Measurements from ENCODE around the gene CLSTN1. TPM values are rescaled to one million over a fixed set of nuclear protein-coding genes. Genes with fewer than 3 reads are reported as not detected.

The CLSTN1 gene
- total and polyA plus RNA-seq, 10 donors: 28.8 to 70.7 (median 60.5) TPM

- WGBS, 5 donors: 90 to 95% (median 94%) methylated on average over 15 to 36 of the region's 36 CpGs
- TF ChIP-seq CTCF (IDR thresholded peaks at IDR 0.05 in 8 of 11, conservative IDR thresholded peaks at IDR 0.05 in 3 of 11) (peak in 1 of 11 experiments; percentile 15), POLR2AphosphoS5 (IDR thresholded peaks at IDR 0.05) (peak in 2 of 3 donors; percentile 16 to 72), POLR2A (IDR thresholded peaks at IDR 0.05) (no peak)
- peaks cover 10 to 100% (median 88%) of the 10 kb centered on the region in 6 donors for H3K36me3 ChIP-seq
- H3K4me3 ChIP-seq: no peak overlapping the region
- peak; percentile 74 for DNase-seq
- peaks cover 0 to 10% (median 7%) of the 10 kb centered on the region in 8 donors for H3K9me3 ChIP-seq
- intact Hi-C loops (cut with DNase I; ENCODE audit: low total_unique reads): loop anchor here (10.0 kb wide), 1 partner anchor 145 kb away; no protein-coding TSS in a partner anchor
- H3K4me1 ChIP-seq: peaks cover 21 to 89% (median 66%) of the 10 kb centered on the region in 6 donors
- peak overlapping the region in 5 of 8 donors; percentile 36 to 97 (median 90) for H3K27ac ChIP-seq
- peaks cover 0 to 11% (median 0%) of the 10 kb centered on the region in 7 donors for H3K27me3 ChIP-seq (replicated peaks in 1 of 7)
Measured at GRCh38 chr1:9719978-9720722, 103.6 kb downstream of the CLSTN1 start.

- DNase-seq: peak; percentile 75
- Histone ChIP-seq H3K27ac (peak overlapping the region; percentile 31 to 97 (median 89)), H3K36me3 (peaks cover 7 to 100% (median 80%) of the 10 kb centered on the region in 6 donors), H3K4me3 (peak overlapping the region in 5 of 8 donors; percentile 4 to 74 (median 43)), H3K4me1 (peaks cover 23 to 94% (median 74%) of the 10 kb centered on the region in 6 donors), H3K27me3 (replicated peaks in 1 of 7) (peaks cover 0 to 11% (median 0%) of the 10 kb centered on the region in 7 donors), H3K9me3 (peaks cover 0 to 6% (median 1%) of the 10 kb centered on the region in 8 donors)
- WGBS, 5 donors: 74 to 80% (median 80%) methylated on average over 9 to 10 of the region's 10 CpGs
- TF ChIP-seq POLR2AphosphoS5 (IDR thresholded peaks at IDR 0.05) (no peak), POLR2A (IDR thresholded peaks at IDR 0.05) (no peak), CTCF (IDR thresholded peaks at IDR 0.05 in 8 of 11, conservative IDR thresholded peaks at IDR 0.05 in 3 of 11) (peak in 1 of 11 experiments; percentile 14)
- intact Hi-C loops (cut with DNase I; ENCODE audit: low total_unique reads): no loop called here
Measured at GRCh38 chr1:9718006-9718680, 105.6 kb downstream of the CLSTN1 start.

GRCh38 chr1:9717193-9718005, 106.4 kb downstream of the CLSTN1 start:
- DNase-seq: peak; percentile 96
- no peaks in the 10 kb centered on the region for H3K9me3 ChIP-seq
- TF ChIP-seq POLR2A (IDR thresholded peaks at IDR 0.05) (no peak), POLR2AphosphoS5 (IDR thresholded peaks at IDR 0.05) (peak; percentile 78 to 86 (median 80)), CTCF (IDR thresholded peaks at IDR 0.05 in 8 of 11, conservative IDR thresholded peaks at IDR 0.05 in 3 of 11) (peak in 4 of 11 experiments; percentile 7 to 18 (median 12))
- peaks cover 0 to 11% (median 0%) of the 10 kb centered on the region in 7 donors for H3K27me3 ChIP-seq (replicated peaks in 1 of 7)
- intact Hi-C loops (cut with DNase I; ENCODE audit: low total_unique reads): no loop called here
- WGBS, 5 donors: 12 to 23% (median 14%) methylated on average over 13 to 25 of the region's 25 CpGs
- H3K4me1 ChIP-seq: peaks cover 23 to 100% (median 74%) of the 10 kb centered on the region in 6 donors
- peak overlapping the region; percentile 69 to 97 (median 89) for H3K27ac ChIP-seq
- H3K36me3 ChIP-seq: peaks cover 4 to 100% (median 79%) of the 10 kb centered on the region in 6 donors
- peak overlapping the region; percentile 14 to 74 (median 38) for H3K4me3 ChIP-seq

All from spleen (tissue), 11 donors.